HepG2 (cell line): ENCODE data around the gene CEP250. TPM values are rescaled to one million over a fixed set of nuclear protein-coding genes. Genes with fewer than 3 reads are reported as not detected.

Experiments
- DR1 ChIP-seq: sonication (generic); formaldehyde crosslinking; IDR thresholded peaks from 2 replicates; pipeline ENCODE4 v1.8.0; 2021; ENCODE audit warnings: mild to moderate bottlenecking, missing genetic modification reagents, inconsistent platforms
- HDAC2 ChIP-seq: sonication (generic); formaldehyde crosslinking; IDR thresholded peaks from 2 replicates; pipeline ENCODE4 v1.4.0; 2020; ENCODE audit warnings: missing genetic modification reagents
- HES4 ChIP-seq: sonication (generic); formaldehyde crosslinking; IDR thresholded peaks from 2 replicates; pipeline ENCODE4 v1.9.0; 2021; ENCODE audit warnings: mild to moderate bottlenecking, missing genetic modification reagents, borderline replicate concordance
- LCORL ChIP-seq, 2 experiments: fragments of 450-650 bp in 1 of 2; sonication (generic) in 1 of 2; formaldehyde crosslinking in 1 of 2; IDR thresholded peaks; 2 replicates each; pipeline versions ENCODE4 v1.5.0 to v1.6.1; 2017 to 2020; ENCODE audit warnings: antibody characterized with exemption in 1 of 2, missing genetic modification reagents in 1 of 2
- NONO ChIP-seq, 2 experiments: fragments of 450-650 bp in 1 of 2; sonication (generic) in 1 of 2; formaldehyde crosslinking in 1 of 2; IDR thresholded peaks in 1 of 2; conservative IDR thresholded peaks in 1 of 2; 2 replicates each; pipeline versions ENCODE4 v1.6.1 to v1.8.0; 2017 to 2022; ENCODE audit warnings: mild to moderate bottlenecking in 1 of 2, missing genetic modification reagents in 1 of 2, moderate library complexity in 1 of 2
- SMAD1 ChIP-seq: sonication (generic); formaldehyde crosslinking; IDR thresholded peaks from 2 replicates; pipeline ENCODE4 v1.4.0; 2020; ENCODE audit warnings: missing genetic modification reagents, low read depth, mild to moderate bottlenecking, borderline replicate concordance
- SPEN ChIP-seq: sonication (generic); formaldehyde crosslinking; IDR thresholded peaks from 2 replicates; pipeline ENCODE4 v1.5.1; 2020; ENCODE audit warnings: low read depth, mild to moderate bottlenecking, missing genetic modification reagents
- ZFP90 ChIP-seq: sonication (generic); formaldehyde crosslinking; IDR thresholded peaks from 2 replicates; pipeline ENCODE4 v1.8.0; 2022; ENCODE audit warnings: missing genetic modification reagents, mild to moderate bottlenecking, inconsistent platforms, borderline replicate concordance
- ZNF331 ChIP-seq: sonication (generic); formaldehyde crosslinking; IDR thresholded peaks from 2 replicates; pipeline ENCODE4 v1.4.0; 2020; ENCODE audit warnings: missing genetic modification reagents
- ZNF850 ChIP-seq: sonication (generic); formaldehyde crosslinking; conservative IDR thresholded peaks from 2 replicates; pipeline ENCODE4 v1.9.0; 2021; ENCODE audit warnings: mild to moderate bottlenecking, missing genetic modification reagents
- ZSCAN30 ChIP-seq: sonication (generic); formaldehyde crosslinking; IDR thresholded peaks from 2 replicates; pipeline ENCODE4 v1.5.0; 2020; ENCODE audit warnings: mild to moderate bottlenecking, missing genetic modification reagents
- polyA plus RNA-seq, 8 experiments: library from polyadenylated mRNA; depleted of rRNA in 3 of 8; stranded (reverse) in 7 of 8; unstranded in 1 of 8; fragments of >200 nt; fragmentation: Illumina TruSeq in 4 of 8; extraction: Trizol in 4 of 8; gene quantifications; 2 replicates each; pipeline versions ENCODE4 v1.2.1 to v1.2.3, GENCODE V29; 2011 to 2016; ENCODE audit warnings: low read depth in 4 of 8, missing spikeins in 1 of 8, mixed read lengths in 1 of 8; ENCODE audit not compliant: insufficient read depth in 1 of 8
- total RNA-seq, 5 experiments: library from RNA; depleted of rRNA; stranded (reverse); fragments of >200 nt; fragmentation: Illumina TruSeq; extraction: Trizol; gene quantifications; 2 replicates each; pipeline ENCODE4 v1.2.3, GENCODE V29; 2016; ENCODE audit warnings: low read depth in 1 of 5
- TF ChIP-seq, protein P1 (sequence below): sonication (generic); formaldehyde crosslinking; IDR thresholded peaks from 2 replicates; pipeline ENCODE4 v1.9.0; 2021; ENCODE audit warnings: missing genetic modification reagents, mild to moderate bottlenecking, borderline replicate concordance
- TF ChIP-seq, protein P2 (sequence below): sonication (generic); formaldehyde crosslinking; IDR thresholded peaks from 2 replicates; pipeline ENCODE4 v1.5.1; 2020; ENCODE audit warnings: missing genetic modification reagents, mild to moderate bottlenecking, borderline replicate concordance
- TF ChIP-seq, protein P3 (sequence below): sonication (generic); formaldehyde crosslinking; IDR thresholded peaks from 2 replicates; pipeline ENCODE4 v1.5.0; 2020; ENCODE audit warnings: missing genetic modification reagents
- TF ChIP-seq, protein P4 (sequence below): IDR thresholded peaks from 2 replicates; pipeline ENCODE4 v1.6.1; 2016; ENCODE audit warnings: low read depth

Gene CEP250
- total and polyA plus RNA-seq, 2 of the 13 experiments (the other 11 are each of a cell fraction or from before 2014, with no cell fraction given): 28.8 to 55.3 TPM

DNA sequence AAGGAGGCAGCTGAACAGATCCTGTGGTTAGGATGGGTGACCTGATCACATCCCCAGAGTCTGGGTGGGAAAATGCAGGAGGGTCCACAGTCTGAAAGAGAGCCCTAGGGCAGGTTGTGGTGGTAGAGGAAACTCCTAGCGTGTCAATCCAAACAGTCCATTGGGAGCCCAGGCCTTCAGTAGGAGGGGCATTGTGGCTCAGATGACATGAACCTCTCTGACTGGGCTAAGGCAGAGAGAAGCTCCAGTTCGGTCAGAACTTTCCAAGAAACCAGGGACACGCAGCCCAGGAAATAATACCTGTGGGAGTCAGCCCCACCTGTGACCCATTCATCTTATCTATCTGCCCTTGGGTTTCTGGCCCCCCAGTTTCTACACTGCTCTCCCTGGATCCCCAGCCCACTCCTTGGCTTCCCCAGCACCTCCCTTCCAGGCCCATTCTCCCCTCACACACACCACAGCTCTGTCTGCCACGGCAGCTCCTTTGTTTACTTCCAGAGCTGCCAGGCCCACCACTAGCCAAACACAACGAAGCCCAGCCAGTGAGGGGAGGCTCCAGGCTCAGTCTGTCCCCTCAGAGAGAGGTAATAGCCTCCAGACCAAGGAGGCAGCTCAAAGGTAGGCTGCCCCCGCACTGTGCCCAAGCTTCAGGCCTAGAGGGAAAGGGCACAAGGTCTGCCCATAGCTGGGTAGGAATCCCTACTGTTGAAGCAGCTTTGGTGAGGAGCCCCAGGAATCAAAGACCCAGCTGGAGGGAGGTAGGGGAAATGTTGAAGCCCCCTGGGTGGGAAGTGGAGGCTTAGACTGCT is 23.6 kb upstream of the CEP250 start (continued):
- TF ChIP-seq, protein P1, sequence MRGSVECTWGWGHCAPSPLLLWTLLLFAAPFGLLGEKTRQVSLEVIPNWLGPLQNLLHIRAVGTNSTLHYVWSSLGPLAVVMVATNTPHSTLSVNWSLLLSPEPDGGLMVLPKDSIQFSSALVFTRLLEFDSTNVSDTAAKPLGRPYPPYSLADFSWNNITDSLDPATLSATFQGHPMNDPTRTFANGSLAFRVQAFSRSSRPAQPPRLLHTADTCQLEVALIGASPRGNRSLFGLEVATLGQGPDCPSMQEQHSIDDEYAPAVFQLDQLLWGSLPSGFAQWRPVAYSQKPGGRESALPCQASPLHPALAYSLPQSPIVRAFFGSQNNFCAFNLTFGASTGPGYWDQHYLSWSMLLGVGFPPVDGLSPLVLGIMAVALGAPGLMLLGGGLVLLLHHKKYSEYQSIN (CRISPR knock-in tag): no peak
- TF ChIP-seq HDAC2 (CRISPR knock-in tag): no peak
- no peak for TF ChIP-seq ZNF850
- TF ChIP-seq ZSCAN30: no peak
- TF ChIP-seq NONO (IDR thresholded peaks at IDR 0.05): no peak
- TF ChIP-seq NONO (CRISPR knock-in tag; conservative IDR thresholded peaks at IDR 0.05): no peak
- TF ChIP-seq DR1: no peak
- TF ChIP-seq, protein P2, sequence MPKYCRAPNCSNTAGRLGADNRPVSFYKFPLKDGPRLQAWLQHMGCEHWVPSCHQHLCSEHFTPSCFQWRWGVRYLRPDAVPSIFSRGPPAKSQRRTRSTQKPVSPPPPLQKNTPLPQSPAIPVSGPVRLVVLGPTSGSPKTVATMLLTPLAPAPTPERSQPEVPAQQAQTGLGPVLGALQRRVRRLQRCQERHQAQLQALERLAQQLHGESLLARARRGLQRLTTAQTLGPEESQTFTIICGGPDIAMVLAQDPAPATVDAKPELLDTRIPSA: no peak
- peak; percentile 73; the same call in 1 of the 2 replicates for TF ChIP-seq ZNF331
- no peak for TF ChIP-seq SPEN (CRISPR knock-in tag)
- TF ChIP-seq, protein P3, sequence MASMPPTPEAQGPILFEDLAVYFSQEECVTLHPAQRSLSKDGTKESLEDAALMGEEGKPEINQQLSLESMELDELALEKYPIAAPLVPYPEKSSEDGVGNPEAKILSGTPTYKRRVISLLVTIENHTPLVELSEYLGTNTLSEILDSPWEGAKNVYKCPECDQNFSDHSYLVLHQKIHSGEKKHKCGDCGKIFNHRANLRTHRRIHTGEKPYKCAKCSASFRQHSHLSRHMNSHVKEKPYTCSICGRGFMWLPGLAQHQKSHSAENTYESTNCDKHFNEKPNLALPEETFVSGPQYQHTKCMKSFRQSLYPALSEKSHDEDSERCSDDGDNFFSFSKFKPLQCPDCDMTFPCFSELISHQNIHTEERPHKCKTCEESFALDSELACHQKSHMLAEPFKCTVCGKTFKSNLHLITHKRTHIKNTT: no peak
- TF ChIP-seq LCORL (IDR thresholded peaks at IDR 0.05): no peak
- no peak; the same call in 1 of the 2 replicates for TF ChIP-seq LCORL (CRISPR knock-in tag; IDR thresholded peaks at IDR 0.05)
- TF ChIP-seq ZFP90 (CRISPR knock-in tag): no peak
- no peak for TF ChIP-seq HES4
- TF ChIP-seq, protein P4, sequence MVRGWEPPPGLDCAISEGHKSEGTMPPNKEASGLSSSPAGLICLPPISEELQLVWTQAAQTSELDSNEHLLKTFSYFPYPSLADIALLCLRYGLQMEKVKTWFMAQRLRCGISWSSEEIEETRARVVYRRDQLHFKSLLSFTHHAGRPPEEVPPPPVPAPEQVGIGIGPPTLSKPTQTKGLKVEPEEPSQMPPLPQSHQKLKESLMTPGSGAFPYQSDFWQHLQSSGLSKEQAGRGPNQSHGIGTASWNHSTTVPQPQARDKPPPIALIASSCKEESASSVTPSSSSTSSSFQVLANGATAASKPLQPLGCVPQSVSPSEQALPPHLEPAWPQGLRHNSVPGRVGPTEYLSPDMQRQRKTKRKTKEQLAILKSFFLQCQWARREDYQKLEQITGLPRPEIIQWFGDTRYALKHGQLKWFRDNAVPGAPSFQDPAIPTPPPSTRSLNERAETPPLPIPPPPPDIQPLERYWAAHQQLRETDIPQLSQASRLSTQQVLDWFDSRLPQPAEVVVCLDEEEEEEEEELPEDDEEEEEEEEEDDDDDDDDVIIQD (CRISPR knock-in tag): no peak
- no peak for TF ChIP-seq SMAD1
